Liver (tissue), 3 donors: ENCODE data around the gene PALLD.

Experiments
- ATF3 ChIP-seq: IDR thresholded peaks from 2 replicates; pipeline ENCODE4 v1.6.1; 2016; ENCODE audit warnings: antibody characterized with exemption
- FOXA1 ChIP-seq: IDR thresholded peaks from 2 replicates; pipeline ENCODE4 v1.6.1; 2016; ENCODE audit warnings: antibody characterized with exemption
- GABPA ChIP-seq, 2 donors: IDR thresholded peaks in 1 of 2; conservative IDR thresholded peaks in 1 of 2; 2 replicates each; pipeline ENCODE4 v1.6.1; 2016; ENCODE audit warnings: antibody characterized with exemption in 2 of 2, mild to moderate bottlenecking in 1 of 2, moderate library complexity in 1 of 2
- JUND ChIP-seq, 2 donors: IDR thresholded peaks; 2 replicates each; pipeline ENCODE4 v1.6.1; 2016; ENCODE audit warnings: antibody characterized with exemption in 2 of 2
- MAX ChIP-seq: IDR thresholded peaks from 2 replicates; pipeline ENCODE4 v1.6.1; 2016; ENCODE audit warnings: antibody characterized with exemption
- NR2F2 ChIP-seq: IDR thresholded peaks from 2 replicates; pipeline ENCODE4 v1.6.1; 2016; ENCODE audit warnings: antibody characterized with exemption
- RAD21 ChIP-seq, 2 donors: IDR thresholded peaks; 2 replicates each; pipeline ENCODE4 v1.6.1; 2016; ENCODE audit warnings: antibody characterized with exemption in 2 of 2, mild to moderate bottlenecking in 2 of 2
- REST ChIP-seq: IDR thresholded peaks from 2 replicates; pipeline ENCODE4 v1.6.1; 2016; ENCODE audit warnings: antibody characterized with exemption, mild to moderate bottlenecking
- TAF1 ChIP-seq: conservative IDR thresholded peaks from 2 replicates; pipeline ENCODE4 v1.6.1; 2016; ENCODE audit warnings: antibody characterized with exemption, mild to moderate bottlenecking
- ZBTB33 ChIP-seq: IDR thresholded peaks from 2 replicates; pipeline ENCODE4 v1.6.1; 2016; ENCODE audit warnings: antibody characterized with exemption
- TF ChIP-seq, protein P1 (sequence below): fragments of 150-350 bp; IDR thresholded peaks from 2 replicates; pipeline ENCODE4 v1.5.1; 2017; ENCODE audit warnings: improper control_type of control experiment, low read depth, low read length; ENCODE audit not compliant: missing input control
- donor health status: healthy.
- donor health status: healthy.

GRCh38 chr4:168794092-168794707 lies 297.3 kb downstream of the PALLD start:
- TF ChIP-seq, protein P1, sequence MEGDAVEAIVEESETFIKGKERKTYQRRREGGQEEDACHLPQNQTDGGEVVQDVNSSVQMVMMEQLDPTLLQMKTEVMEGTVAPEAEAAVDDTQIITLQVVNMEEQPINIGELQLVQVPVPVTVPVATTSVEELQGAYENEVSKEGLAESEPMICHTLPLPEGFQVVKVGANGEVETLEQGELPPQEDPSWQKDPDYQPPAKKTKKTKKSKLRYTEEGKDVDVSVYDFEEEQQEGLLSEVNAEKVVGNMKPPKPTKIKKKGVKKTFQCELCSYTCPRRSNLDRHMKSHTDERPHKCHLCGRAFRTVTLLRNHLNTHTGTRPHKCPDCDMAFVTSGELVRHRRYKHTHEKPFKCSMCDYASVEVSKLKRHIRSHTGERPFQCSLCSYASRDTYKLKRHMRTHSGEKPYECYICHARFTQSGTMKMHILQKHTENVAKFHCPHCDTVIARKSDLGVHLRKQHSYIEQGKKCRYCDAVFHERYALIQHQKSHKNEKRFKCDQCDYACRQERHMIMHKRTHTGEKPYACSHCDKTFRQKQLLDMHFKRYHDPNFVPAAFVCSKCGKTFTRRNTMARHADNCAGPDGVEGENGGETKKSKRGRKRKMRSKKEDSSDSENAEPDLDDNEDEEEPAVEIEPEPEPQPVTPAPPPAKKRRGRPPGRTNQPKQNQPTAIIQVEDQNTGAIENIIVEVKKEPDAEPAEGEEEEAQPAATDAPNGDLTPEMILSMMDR = no peak
- no peak for TF ChIP-seq REST
- no peak for TF ChIP-seq NR2F2
- TF ChIP-seq TAF1 = no peak
- TF ChIP-seq ATF3 = no peak
- no peak for TF ChIP-seq GABPA (IDR thresholded peaks at IDR 0.05 in 1 of 2, conservative IDR thresholded peaks at IDR 0.05 in 1 of 2)
- no peak for TF ChIP-seq MAX
- TF ChIP-seq JUND (IDR thresholded peaks at IDR 0.05) = no peak
- no peak for TF ChIP-seq ZBTB33
- TF ChIP-seq FOXA1 = no peak
- TF ChIP-seq RAD21 (IDR thresholded peaks at IDR 0.05) = no peak
